ENCODE results near the gene QSOX2.
A peak's percentile ranks its signal among the peaks of the same experiment; 100 is the strongest.

The QSOX2 gene

DNA sequence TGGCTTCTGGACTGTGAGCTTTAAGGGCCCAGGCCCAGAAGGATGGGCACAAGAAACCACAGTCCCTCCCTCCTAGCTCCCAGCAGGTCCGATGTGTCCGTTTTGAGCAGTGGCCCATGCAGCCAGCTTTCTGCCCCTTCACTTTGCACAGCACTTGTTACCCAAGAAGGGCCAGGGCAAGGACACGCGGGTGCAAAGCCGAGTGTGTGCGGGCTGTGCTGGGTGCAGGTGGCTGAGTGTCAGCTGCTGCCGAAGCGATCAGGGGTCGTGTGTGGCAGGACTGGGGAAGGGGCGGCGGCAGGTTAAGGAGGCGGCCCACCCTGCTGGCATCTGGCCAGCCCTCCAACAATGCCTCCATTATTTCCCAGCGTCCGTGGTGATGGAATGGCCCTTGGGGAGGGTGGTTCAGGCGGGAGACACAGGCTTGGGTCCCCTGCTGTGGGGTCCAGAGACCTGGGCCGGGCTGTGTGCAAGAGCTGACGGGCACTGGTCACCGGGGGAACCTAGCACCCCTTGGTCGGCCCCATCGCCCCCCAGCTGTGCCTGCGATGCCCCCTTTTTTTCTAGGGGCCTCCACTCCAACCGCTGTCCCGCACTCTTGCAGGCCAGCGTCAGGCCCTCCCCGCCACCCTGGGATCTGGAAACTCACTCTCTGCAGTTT lies 41.3 kb downstream of the QSOX2 start:
- no peak overlapping the region for H3K27ac ChIP-seq (ENCODE audit: poor library complexity, severe bottlenecking)
- H3K27me3 ChIP-seq (ENCODE audit: insufficient read depth, poor library complexity, severe bottlenecking) = peaks cover 55% of the 10 kb centered on the region
- no peak for DNase-seq (ENCODE audit: low spot score)
- no peak overlapping the region for H3K4me3 ChIP-seq (ENCODE audit: severe bottlenecking)
- no peaks in the 10 kb centered on the region for H3K4me1 ChIP-seq (ENCODE audit: insufficient read depth, poor library complexity, severe bottlenecking)
- peak; percentile 6; the same call in 1 of the 3 replicates for ATAC-seq (ENCODE audit: low read depth)
- H3K9me3 ChIP-seq (ENCODE audit: severe bottlenecking) = no peaks in the 10 kb centered on the region
- TF ChIP-seq, protein P1, sequence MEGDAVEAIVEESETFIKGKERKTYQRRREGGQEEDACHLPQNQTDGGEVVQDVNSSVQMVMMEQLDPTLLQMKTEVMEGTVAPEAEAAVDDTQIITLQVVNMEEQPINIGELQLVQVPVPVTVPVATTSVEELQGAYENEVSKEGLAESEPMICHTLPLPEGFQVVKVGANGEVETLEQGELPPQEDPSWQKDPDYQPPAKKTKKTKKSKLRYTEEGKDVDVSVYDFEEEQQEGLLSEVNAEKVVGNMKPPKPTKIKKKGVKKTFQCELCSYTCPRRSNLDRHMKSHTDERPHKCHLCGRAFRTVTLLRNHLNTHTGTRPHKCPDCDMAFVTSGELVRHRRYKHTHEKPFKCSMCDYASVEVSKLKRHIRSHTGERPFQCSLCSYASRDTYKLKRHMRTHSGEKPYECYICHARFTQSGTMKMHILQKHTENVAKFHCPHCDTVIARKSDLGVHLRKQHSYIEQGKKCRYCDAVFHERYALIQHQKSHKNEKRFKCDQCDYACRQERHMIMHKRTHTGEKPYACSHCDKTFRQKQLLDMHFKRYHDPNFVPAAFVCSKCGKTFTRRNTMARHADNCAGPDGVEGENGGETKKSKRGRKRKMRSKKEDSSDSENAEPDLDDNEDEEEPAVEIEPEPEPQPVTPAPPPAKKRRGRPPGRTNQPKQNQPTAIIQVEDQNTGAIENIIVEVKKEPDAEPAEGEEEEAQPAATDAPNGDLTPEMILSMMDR (IDR thresholded peaks at IDR 0.05; ENCODE audit: poor library complexity, severe bottlenecking) = no peak
- no peaks in the 10 kb centered on the region for H3K36me3 ChIP-seq (ENCODE audit: low read depth)

DNA sequence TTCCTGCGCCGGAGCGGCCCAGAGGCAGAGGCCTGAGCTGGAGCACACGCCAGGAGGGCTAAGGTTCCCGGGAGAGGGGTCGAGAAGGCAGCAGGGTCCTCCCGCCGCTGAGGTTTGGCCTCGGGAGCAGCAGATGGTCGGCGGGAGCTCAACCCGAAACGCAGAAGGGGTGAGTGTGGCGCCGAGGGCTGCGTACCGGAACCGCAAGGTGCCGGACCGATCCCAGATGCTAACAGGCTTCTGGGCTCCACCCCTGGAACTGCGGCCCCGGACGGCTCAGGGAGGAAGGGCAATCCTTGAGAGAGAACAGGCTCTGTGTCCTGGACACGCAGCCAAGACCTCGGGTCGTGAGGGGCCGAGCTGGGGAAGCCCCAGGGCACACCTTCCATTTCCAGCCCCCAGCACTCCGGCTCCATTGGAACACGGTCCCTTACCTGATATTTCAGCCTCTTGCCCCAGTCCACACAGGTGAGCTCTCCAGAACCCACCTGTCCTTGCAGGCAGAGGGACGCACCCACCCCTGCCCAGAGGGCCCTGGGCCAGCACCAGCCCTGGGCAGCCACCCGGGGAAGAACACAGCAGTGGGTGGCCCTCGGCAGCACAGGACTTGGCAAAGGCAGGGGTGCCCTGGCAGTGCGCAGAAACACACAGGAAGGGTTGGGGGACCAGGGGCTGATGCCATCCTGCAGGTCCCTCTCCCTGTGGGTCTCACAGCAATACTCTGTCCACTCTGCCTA lies 42.0 kb downstream of the QSOX2 start:
- no peaks in the 10 kb centered on the region for H3K4me1 ChIP-seq (ENCODE audit: insufficient read depth, poor library complexity, severe bottlenecking)
- H3K27ac ChIP-seq (ENCODE audit: poor library complexity, severe bottlenecking) = no peak overlapping the region
- peak; percentile 10; the same call in 1 of the 3 replicates for ATAC-seq (ENCODE audit: low read depth)
- no peaks in the 10 kb centered on the region for H3K36me3 ChIP-seq (ENCODE audit: low read depth)
- H3K4me3 ChIP-seq (ENCODE audit: severe bottlenecking) = no peak overlapping the region
- no peak for DNase-seq (ENCODE audit: low spot score)
- TF ChIP-seq, protein P1 (IDR thresholded peaks at IDR 0.05; ENCODE audit: poor library complexity, severe bottlenecking) = no peak
- no peaks in the 10 kb centered on the region for H3K9me3 ChIP-seq (ENCODE audit: severe bottlenecking)
- H3K27me3 ChIP-seq (ENCODE audit: insufficient read depth, poor library complexity, severe bottlenecking) = peaks cover 60% of the 10 kb centered on the region

GRCh38 chr9:136202454-136203407 lies 42.9 kb downstream of the QSOX2 start:
- ATAC-seq (ENCODE audit: low read depth) = no peak
- Histone ChIP-seq H3K36me3 (ENCODE audit: low read depth) (no peaks in the 10 kb centered on the region), H3K4me1 (ENCODE audit: insufficient read depth, poor library complexity, severe bottlenecking) (no peaks in the 10 kb centered on the region), H3K9me3 (ENCODE audit: severe bottlenecking) (no peaks in the 10 kb centered on the region), H3K27me3 (ENCODE audit: insufficient read depth, poor library complexity, severe bottlenecking) (peaks cover 68% of the 10 kb centered on the region), H3K4me3 (ENCODE audit: severe bottlenecking) (no peak overlapping the region), H3K27ac (ENCODE audit: poor library complexity, severe bottlenecking) (no peak overlapping the region)
- TF ChIP-seq, protein P1 (IDR thresholded peaks at IDR 0.05; ENCODE audit: poor library complexity, severe bottlenecking) = no peak
- no peak for DNase-seq (ENCODE audit: low spot score)

DNA sequence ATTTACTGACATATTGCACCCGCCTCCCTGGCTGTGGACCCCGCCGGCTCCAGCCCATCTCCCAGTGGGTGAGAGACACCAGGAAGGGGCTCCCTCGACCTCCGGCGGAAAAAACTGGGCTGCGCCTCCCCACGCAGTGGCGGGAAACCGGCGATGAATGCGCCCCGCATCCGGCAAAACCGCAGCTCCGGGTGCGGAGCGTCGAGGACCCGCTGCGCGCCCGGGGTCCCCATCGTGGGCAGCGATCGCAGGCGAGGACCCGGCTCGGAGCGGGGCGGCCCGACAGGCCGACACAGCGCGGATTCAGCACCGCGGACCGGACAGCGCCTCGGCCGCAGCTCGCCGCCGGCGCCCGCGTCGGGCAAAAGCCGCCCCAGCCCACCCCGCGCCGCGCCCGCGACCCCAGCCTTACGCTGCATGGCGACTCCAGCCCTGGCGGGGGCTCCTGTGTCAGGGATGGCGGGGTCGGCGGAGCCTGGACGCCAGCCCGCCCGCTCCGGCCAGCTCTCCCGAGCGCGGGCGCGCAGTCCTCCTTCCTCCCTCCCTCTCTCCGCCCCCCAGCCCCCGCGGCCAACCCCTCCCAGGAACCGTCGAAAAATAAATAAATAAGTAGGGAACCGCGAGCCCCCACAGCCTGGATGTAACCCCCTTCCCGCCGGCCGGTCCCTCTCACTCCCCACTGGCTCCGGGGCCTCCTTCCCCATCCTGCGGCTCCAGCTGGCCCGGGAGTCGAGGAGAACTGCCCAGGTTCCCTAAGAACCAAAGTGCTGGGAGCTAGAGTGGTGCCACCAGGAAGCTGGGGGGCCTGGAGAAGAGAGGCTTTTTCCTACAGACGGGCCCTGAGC lies 43.8 kb downstream of the QSOX2 start:
- Histone ChIP-seq H3K36me3 (ENCODE audit: low read depth) (no peaks in the 10 kb centered on the region), H3K27me3 (ENCODE audit: insufficient read depth, poor library complexity, severe bottlenecking) (peaks cover 77% of the 10 kb centered on the region), H3K9me3 (ENCODE audit: severe bottlenecking) (no peaks in the 10 kb centered on the region), H3K4me3 (ENCODE audit: severe bottlenecking) (no peak overlapping the region), H3K27ac (ENCODE audit: poor library complexity, severe bottlenecking) (no peak overlapping the region), H3K4me1 (ENCODE audit: insufficient read depth, poor library complexity, severe bottlenecking) (no peaks in the 10 kb centered on the region)
- TF ChIP-seq, protein P1 (IDR thresholded peaks at IDR 0.05; ENCODE audit: poor library complexity, severe bottlenecking) = no peak
- DNase-seq (ENCODE audit: low spot score) = no peak
- no peak for ATAC-seq (ENCODE audit: low read depth)
